Umbilical cord (tissue), 2 donors: ENCODE measurements around the gene TMEM250. TPM values are rescaled to one million over a fixed set of nuclear protein-coding genes. Genes with fewer than 3 reads are reported as not detected.

Source experiments
- DNase-seq: peaks from one replicate; pipeline ENCODE4 v3.0.0-alpha.2; 2015; ENCODE audit warnings: low spot score
- total RNA-seq: library from RNA; depleted of rRNA; stranded (reverse); fragments of >200 nt; gene quantifications from one replicate; pipeline ENCODE4 v1.2.3, GENCODE V29; 2014; ENCODE audit warnings: low replicate concordance; ENCODE audit not compliant: insufficient read depth

Gene TMEM250
- total RNA-seq, 1 donor from 2014 or later: 54.4 TPM

DNA sequence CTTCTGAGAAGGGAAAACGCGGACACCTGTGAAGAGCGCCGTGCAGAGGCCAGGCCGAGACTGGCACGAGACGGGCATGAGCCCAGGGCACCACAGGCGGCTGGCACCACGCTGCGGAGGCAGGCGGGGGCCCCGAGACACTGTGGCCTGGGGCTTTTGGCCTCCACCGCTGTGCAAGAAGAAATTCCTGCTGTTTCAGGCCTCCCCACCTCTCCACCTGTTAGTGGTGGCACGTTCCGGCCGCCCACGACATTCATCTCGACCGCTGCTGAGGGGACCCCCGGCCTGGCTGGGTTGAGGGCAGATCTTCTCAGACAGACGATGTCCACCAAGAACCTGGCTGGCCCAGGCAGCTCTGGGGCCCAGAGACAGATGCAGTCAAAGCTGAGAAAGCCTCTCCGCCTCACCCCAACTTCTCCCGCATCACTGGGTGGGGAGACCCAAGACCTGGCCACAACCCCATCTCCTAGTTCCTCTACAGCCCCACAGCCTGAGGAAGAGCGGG lies 35.1 kb downstream of the TMEM250 start:
- DNase-seq: no peak

DNA sequence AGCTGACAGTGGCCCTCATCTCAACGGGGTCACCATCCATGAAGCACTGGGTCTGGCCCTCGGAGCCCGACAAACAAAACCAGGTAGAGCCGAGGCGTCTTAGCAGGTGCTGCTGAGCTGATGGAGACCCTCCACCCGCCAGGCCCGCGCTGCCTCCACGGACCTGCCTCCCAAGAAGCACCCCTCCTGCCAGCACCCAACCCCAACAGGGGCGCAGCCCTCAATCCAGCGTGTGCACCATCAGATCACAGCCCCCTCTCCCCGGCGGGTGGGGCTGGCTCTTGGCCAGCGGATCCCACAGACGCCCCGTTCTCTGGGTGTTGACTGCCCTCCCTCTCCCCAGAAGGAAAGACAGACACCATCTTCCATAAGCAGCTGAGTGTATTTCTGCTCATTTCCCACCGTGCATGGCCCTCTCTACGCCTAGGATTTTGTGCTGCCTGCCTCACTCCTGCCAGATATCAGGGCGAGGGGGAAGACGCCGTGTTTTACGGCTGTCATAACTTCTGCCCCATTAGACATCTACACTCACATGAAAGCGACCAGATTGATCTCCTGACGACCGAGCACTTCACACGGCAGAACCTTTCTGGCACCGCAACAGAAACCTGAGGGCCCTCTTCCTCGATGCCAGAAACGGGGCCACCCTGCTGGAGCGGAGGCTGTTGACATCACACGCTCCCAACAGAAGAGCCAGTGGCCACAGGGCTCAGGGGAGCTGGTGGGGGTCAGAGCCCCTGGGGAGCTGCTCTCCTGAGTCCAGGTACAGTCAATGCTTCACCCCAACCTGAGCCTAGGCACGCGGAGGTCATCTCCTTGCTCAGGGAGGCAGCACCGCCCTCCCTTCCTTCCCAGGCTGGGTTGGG lies 35.9 kb downstream of the TMEM250 start:
- DNase-seq: no peak

GRCh38 chr9:136081826-136082495 lies 36.7 kb downstream of the TMEM250 start:
- no peak for DNase-seq

DNA sequence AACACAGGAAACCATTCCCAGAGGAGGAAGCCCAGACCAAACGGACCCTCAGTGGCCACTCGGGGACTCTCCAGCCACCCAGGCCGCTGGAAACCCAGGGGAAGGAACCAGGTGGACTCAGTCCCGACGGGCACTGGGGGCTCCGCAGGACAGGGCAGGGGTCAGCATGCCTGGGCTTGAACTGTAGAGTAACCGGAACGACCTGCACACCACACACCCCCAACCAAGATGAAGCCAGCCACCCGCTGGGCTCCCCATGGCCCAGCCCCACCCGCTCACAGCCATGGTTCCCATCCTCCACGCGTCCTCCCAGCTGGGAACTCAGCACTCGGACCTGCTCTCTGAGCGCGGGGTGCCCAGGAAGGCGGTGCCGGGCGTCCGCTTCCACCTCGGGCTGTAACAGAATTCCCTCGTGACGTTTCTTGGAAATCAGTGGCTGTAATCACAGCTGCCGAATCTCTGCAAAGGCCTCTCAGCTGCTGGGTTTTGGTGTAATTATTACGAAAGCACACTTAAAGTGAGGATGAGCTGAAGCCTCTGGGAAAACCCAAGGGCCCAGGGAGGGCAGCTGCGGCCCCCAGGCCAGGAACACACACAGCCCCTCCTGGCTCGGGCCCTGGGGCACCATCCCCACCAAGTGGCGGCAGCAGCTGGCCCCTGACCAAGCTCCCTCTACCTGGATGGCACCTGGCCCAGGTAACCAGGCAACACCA lies 37.4 kb downstream of the TMEM250 start:
- no peak for DNase-seq

GRCh38 chr9:136080716-136081112 lies 38.0 kb downstream of the TMEM250 start:
- DNase-seq: no peak

DNA sequence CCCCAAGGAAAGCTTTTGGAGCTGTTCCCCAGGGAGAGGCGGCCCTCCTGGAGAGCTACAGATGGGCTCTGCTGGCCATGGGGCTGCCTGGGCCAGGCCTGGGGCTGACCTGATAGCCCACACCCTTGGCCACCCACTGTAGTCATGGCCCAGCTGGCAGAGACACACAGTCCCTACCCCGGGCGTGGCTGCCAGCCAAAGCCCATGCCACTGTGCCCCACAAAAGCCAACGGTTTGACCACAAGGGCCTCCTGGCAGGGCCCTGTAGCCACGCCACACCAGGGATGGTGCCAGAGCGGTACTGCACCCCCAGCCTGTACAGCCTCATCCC lies 38.8 kb downstream of the TMEM250 start:
- no peak for DNase-seq

- no peak for DNase-seq
Observed at GRCh38 chr9:136079211-136079915, 39.3 kb downstream of the TMEM250 start.

DNA sequence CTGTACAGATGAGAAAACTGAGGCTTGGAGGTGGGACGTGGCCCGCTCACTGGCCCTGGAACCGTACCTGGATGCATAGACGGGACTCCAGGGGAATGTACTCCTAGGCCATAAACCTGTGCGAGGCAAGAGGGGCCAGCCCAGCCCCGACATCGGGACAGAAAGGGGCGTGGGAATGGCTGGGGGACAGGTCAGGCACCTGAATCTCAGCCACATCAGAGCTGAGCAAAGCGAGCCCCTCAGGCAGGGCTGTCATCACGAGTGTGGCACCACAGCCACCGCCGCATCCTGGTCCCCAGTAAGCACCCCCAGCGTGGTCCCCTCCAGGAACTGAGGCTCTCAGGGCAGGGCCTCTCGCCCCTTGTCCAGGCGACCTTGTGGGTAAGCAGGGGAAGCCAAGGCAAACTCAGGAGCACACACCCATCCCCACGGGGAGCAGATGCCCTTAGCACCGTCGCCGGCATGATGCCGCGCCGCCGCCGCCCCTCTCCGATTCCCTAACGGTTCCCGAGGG lies 40.1 kb downstream of the TMEM250 start:
- DNase-seq: no peak

- no peak for DNase-seq
Observed at GRCh38 chr9:136078024-136078423, 40.7 kb downstream of the TMEM250 start.

GRCh38 chr9:136077491-136077890 lies 41.2 kb downstream of the TMEM250 start:
- DNase-seq: no peak

DNA sequence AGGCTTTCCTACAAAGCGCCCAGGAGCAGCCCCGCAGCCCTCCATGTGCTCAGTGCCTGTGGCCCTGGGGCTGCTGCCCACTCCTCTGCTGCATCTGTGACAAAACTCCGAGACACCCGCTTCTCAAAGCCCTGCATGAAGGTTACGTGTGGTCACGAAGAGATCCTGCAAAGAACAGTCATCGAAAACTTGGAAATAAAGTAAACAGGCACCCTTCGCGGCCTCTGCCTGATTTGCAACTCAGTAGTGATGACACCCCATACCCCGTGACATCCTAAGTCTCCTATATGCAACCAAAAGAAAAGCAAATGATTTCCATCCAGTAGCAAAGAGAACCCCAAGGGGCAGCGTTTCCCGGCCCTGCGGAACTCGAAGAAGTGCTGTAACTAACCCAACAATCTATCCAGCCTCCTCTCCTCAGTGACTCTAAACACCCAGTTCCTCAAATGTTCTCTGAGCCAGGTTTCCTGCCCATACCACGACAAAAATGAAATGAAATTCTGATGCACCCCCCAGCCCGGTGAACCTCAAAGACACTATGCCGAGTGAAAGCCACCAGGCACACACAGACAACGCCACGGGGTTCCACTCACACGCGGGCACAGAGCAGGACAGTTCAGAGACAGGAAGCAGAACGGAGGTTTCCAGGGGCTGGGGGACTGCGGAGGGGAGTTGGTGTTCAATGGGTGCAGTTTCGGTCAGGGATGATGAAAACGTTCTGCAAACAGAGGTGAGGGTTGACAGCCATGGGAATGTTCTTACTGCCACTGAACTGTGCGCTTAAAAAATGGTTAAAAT lies 42.6 kb downstream of the TMEM250 start:
- DNase-seq: no peak

DNA sequence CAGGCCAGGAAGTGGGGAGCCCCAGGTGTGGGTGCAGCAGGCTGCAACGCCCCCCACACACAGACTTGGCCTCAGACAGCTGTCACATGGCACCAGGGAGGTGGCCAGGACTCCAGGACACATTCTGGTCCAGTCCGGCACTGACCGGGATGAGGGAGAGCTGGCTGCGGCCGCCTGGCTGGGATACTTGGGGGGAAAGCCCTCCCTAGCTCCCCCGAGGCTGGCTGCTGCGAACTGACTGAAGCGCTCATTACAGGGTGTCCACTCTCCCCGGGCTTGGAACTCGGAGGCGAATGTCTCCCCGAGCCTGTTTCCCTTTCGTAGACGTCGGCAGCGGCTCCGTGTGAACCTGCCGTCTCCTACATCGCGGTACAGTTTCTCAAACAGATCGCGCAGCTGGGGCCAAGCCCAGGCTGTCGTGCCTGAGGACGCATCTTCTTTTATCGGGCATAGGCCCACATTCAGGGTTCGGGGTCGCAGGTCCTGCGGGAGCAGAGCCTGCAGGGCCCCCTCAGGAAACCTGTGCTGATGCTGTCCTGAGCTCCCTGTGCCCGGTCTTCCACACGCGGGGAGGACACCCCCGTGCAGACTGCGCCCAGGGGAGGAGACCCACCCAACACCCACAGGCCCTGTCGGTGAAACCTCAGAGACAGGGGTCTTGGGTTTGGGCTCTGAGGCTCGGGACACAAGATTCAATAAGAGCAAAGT lies 43.4 kb downstream of the TMEM250 start:
- no peak for DNase-seq

- no peak for DNase-seq
Observed at GRCh38 chr9:136074706-136075105, 44.0 kb downstream of the TMEM250 start.

Other genes starting within 250 kb of the TMEM250 start
- gene CAMSAP1, start 211.3 kb downstream of the TMEM250 start, total RNA-seq: 40.4 TPM
- gene UBAC1, start 157.5 kb downstream of the TMEM250 start, total RNA-seq: 29.1 TPM
- 23.4 TPM for gene NACC2, start 23.6 kb downstream of the TMEM250 start, total RNA-seq
- gene LHX3, start 86.3 kb upstream of the TMEM250 start, total RNA-seq: 0.24 TPM
- 3.1 TPM for gene QSOX2, start 126.9 kb upstream of the TMEM250 start, total RNA-seq
- 1.7 TPM for gene CCDC187, start 185.2 kb upstream of the TMEM250 start, total RNA-seq
- 46.5 TPM for gene GPSM1, start 208.7 kb upstream of the TMEM250 start, total RNA-seq
- 0.72 TPM for gene DNLZ, start 244.9 kb upstream of the TMEM250 start, total RNA-seq